NT2/D1 (cell line): ENCODE data around the gene HSD17B12.

Experiments
- DNase-seq: peaks from one replicate; pipeline ENCODE4 v3.0.0-alpha.2; 2011; ENCODE audit warnings: low read depth, low spot score
- H3K27me3 ChIP-seq: 2 replicates; pipeline ENCODE4 v1.6.0; 2011; ENCODE audit warnings: mild to moderate bottlenecking; ENCODE audit not compliant: insufficient read length, insufficient read depth
- H3K36me3 ChIP-seq: 2 replicates; pipeline ENCODE4 v1.6.1; 2011; ENCODE audit warnings: mild to moderate bottlenecking, low read length, mixed read lengths; ENCODE audit not compliant: insufficient read depth, insufficient read length
- H3K4me1 ChIP-seq: 2 replicates; pipeline ENCODE4 v1.5.1; 2011; ENCODE audit not compliant: insufficient read depth, insufficient read length
- H3K4me3 ChIP-seq: 2 replicates; pipeline ENCODE4 v1.5.1; 2011; ENCODE audit warnings: low read depth; ENCODE audit not compliant: insufficient read length
- H3K9ac ChIP-seq: 2 replicates; pipeline ENCODE4 v1.6.0; 2011; ENCODE audit warnings: low read depth; ENCODE audit not compliant: insufficient read length
- H3K9me3 ChIP-seq: 2 replicates; pipeline ENCODE4 v1.5.1; 2011; ENCODE audit warnings: mild to moderate bottlenecking, low read length; ENCODE audit not compliant: insufficient read depth
- SUZ12 ChIP-seq: IDR thresholded peaks from 2 replicates; pipeline ENCODE4 v1.6.1; 2011; ENCODE audit not compliant: insufficient read length, insufficient read depth; ENCODE audit errors: extremely low read depth
- YY1 ChIP-seq: IDR thresholded peaks from 2 replicates; pipeline ENCODE4 v1.6.1; 2011; ENCODE audit not compliant: insufficient read length, insufficient read depth
- ZNF274 ChIP-seq: IDR thresholded peaks from 2 replicates; pipeline ENCODE4 v1.6.1; 2011; ENCODE audit warnings: mild to moderate bottlenecking, low read depth, low read length

The HSD17B12 gene

GRCh38 chr11:43845816-43846215, 165.3 kb downstream of the HSD17B12 start:
- no peak for DNase-seq
- no peaks in the 10 kb centered on the region for H3K27me3 ChIP-seq
- no peaks in the 10 kb centered on the region for H3K4me1 ChIP-seq
- H3K9me3 ChIP-seq, result no peaks in the 10 kb centered on the region
- peaks cover 22% of the 10 kb centered on the region for H3K36me3 ChIP-seq
- H3K9ac ChIP-seq, result no peak overlapping the region
- H3K4me3 ChIP-seq, result no peak overlapping the region
- TF ChIP-seq SUZ12 (no peak), ZNF274 (no peak), YY1 (no peak)

GRCh38 chr11:43852057-43852636, 171.6 kb downstream of the HSD17B12 start:
- DNase-seq, result peak; percentile 80
- Histone ChIP-seq H3K4me1 (no peaks in the 10 kb centered on the region), H3K9ac (no peak overlapping the region), H3K36me3 (peaks cover 32% of the 10 kb centered on the region), H3K27me3 (no peaks in the 10 kb centered on the region), H3K9me3 (no peaks in the 10 kb centered on the region), H3K4me3 (no peak overlapping the region)
- TF ChIP-seq YY1 (no peak), ZNF274 (no peak), SUZ12 (no peak)

DNA sequence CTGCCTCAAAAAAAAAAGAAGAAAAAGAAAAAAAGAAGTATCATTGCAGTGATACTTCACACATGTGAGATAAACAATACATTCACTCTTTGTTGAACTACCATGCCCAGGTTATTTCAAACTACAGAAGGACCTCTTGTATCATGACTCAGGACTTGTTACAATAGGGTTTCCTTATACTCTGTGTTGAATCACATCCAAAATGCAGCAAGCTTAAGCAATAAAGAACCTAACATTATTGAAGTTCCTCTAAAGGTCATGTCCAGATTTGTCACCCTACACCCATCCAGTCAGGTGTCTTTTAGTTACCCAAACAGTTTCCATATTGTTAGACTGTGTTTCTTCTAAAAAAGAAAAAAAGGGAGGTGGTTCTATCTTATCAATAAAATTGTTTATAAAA, 173.2 kb downstream of the HSD17B12 start:
- no peaks in the 10 kb centered on the region for H3K27me3 ChIP-seq
- TF ChIP-seq SUZ12 (no peak), YY1 (no peak), ZNF274 (no peak)
- H3K9ac ChIP-seq, result no peak overlapping the region
- H3K36me3 ChIP-seq, result peaks cover 36% of the 10 kb centered on the region
- no peaks in the 10 kb centered on the region for H3K9me3 ChIP-seq
- DNase-seq, result no peak
- H3K4me3 ChIP-seq, result no peak overlapping the region
- no peaks in the 10 kb centered on the region for H3K4me1 ChIP-seq

GRCh38 chr11:43856993-43857392, 176.5 kb downstream of the HSD17B12 start:
- DNase-seq, result no peak
- no peaks in the 10 kb centered on the region for H3K27me3 ChIP-seq
- H3K36me3 ChIP-seq, result peaks cover 36% of the 10 kb centered on the region
- TF ChIP-seq SUZ12, result no peak
- no peak for TF ChIP-seq YY1
- TF ChIP-seq ZNF274, result no peak
- H3K9ac ChIP-seq, result no peak overlapping the region
- no peaks in the 10 kb centered on the region for H3K9me3 ChIP-seq
- no peak overlapping the region for H3K4me3 ChIP-seq
- H3K4me1 ChIP-seq, result no peaks in the 10 kb centered on the region

- Histone ChIP-seq H3K36me3 (peaks cover 13% of the 10 kb centered on the region), H3K4me3 (no peak overlapping the region), H3K9me3 (no peaks in the 10 kb centered on the region), H3K4me1 (no peaks in the 10 kb centered on the region), H3K9ac (no peak overlapping the region), H3K27me3 (no peaks in the 10 kb centered on the region)
- no peak for DNase-seq
- TF ChIP-seq ZNF274 (no peak), YY1 (no peak), SUZ12 (no peak)
These were observed 180.6 kb downstream of the HSD17B12 start for GRCh38 chr11:43861141-43861540.

DNA sequence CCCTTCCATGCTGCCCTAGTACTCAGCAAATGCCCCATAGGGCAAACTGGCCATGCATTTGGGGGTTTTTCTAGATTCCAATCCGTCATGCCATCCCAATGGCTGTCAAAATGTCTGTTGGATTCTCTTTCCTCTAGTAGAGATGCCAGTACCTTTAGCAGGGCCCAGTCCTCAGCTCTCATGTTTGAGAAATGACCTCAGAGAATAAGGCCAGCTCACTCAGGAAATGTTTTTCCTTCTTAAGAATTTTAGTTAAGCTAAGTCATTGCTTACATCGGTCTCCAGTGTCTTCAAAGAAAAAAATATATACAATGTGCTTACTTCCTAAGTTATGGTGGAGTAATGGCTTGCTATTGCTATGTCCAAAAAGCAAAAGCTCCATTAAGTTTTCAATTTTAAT, 186.0 kb downstream of the HSD17B12 start:
- Histone ChIP-seq H3K9me3 (no peaks in the 10 kb centered on the region; the same call in 1 of the 2 replicates), H3K4me3 (no peak overlapping the region), H3K9ac (no peak overlapping the region), H3K36me3 (no peaks in the 10 kb centered on the region), H3K4me1 (no peaks in the 10 kb centered on the region), H3K27me3 (no peaks in the 10 kb centered on the region)
- no peak for DNase-seq
- TF ChIP-seq SUZ12 (no peak), ZNF274 (no peak), YY1 (no peak)

- TF ChIP-seq ZNF274 (no peak), YY1 (no peak), SUZ12 (no peak)
- Histone ChIP-seq H3K36me3 (no peaks in the 10 kb centered on the region), H3K9me3 (no peaks in the 10 kb centered on the region; the same call in 1 of the 2 replicates), H3K27me3 (no peaks in the 10 kb centered on the region), H3K4me1 (no peaks in the 10 kb centered on the region), H3K9ac (no peak overlapping the region), H3K4me3 (no peak overlapping the region)
- DNase-seq, result no peak
These were observed 186.4 kb downstream of the HSD17B12 start for GRCh38 chr11:43866969-43867368.
